GM23338 (cell line): ENCODE measurements around the gene ASB8.

Experiments used
- CREB1 ChIP-seq: fragments of 250-450 bp; sonication (Bioruptor Pico); IDR thresholded peaks from 2 replicates; pipeline ENCODE4 v1.5.0; 2020; ENCODE audit warnings: low read depth, mild to moderate bottlenecking, moderate library complexity
- CTCF ChIP-seq, 2 experiments: fragments of 200-600 bp in 1 of 2; sonication (generic) in 1 of 2; conservative IDR thresholded peaks; 2 replicates each; pipeline versions ENCODE4 v1.5.1 to v1.6.1; 2016 to 2017; ENCODE audit warnings: antibody characterized with exemption in 2 of 2, low read depth in 2 of 2, mild to moderate bottlenecking in 2 of 2, moderate library complexity in 1 of 2
- EZH2 ChIP-seq: fragments of 200-600 bp; sonication (generic); IDR thresholded peaks from one replicate; pipeline ENCODE4 v1.8.0; 2017; ENCODE audit warnings: antibody characterized with exemption, mild to moderate bottlenecking, low read depth; ENCODE audit not compliant: unreplicated experiment
- EZH2phosphoT487 ChIP-seq: fragments of 200-600 bp; sonication (generic); IDR thresholded peaks from one replicate; pipeline ENCODE4 v1.8.1; 2018; ENCODE audit warnings: antibody characterized with exemption; ENCODE audit not compliant: unreplicated experiment
- JUNB ChIP-seq: IDR thresholded peaks from one replicate; pipeline ENCODE4 v1.6.1; 2016; ENCODE audit warnings: antibody characterized with exemption; ENCODE audit not compliant: unreplicated experiment
- NANOG ChIP-seq: IDR thresholded peaks from 2 replicates; pipeline ENCODE4 v1.6.1; 2016; ENCODE audit warnings: antibody characterized with exemption, borderline replicate concordance
- POLR2AphosphoS5 ChIP-seq: IDR thresholded peaks from 2 replicates; pipeline ENCODE4 v1.6.1; 2016; ENCODE audit warnings: antibody characterized with exemption, low read depth
- REST ChIP-seq: IDR thresholded peaks from one replicate; pipeline ENCODE4 v1.6.1; 2018; ENCODE audit warnings: antibody characterized with exemption; ENCODE audit not compliant: unreplicated experiment
- STAT1 ChIP-seq: IDR thresholded peaks from one replicate; pipeline ENCODE4 v1.6.1; 2016; ENCODE audit warnings: antibody characterized with exemption; ENCODE audit not compliant: unreplicated experiment
- ZNF114 ChIP-seq: fragments of 250-450 bp; sonication (Bioruptor Pico); IDR thresholded peaks from 2 replicates; pipeline ENCODE4 v1.5.0; 2020; ENCODE audit warnings: mild to moderate bottlenecking, moderate library complexity
- ZNF331 ChIP-seq: fragments of 250-450 bp; sonication (Bioruptor Pico); IDR thresholded peaks from 2 replicates; pipeline ENCODE4 v1.5.0; 2020; ENCODE audit warnings: low read depth, mild to moderate bottlenecking, moderate library complexity
- ZNF462 ChIP-seq: fragments of 250-450 bp; sonication (Bioruptor Pico); IDR thresholded peaks from 2 replicates; pipeline ENCODE4 v1.5.0; 2020; ENCODE audit warnings: mild to moderate bottlenecking, moderate library complexity

- no peak for TF ChIP-seq CTCF (conservative IDR thresholded peaks at IDR 0.05; ENCODE audit: low read depth in 2 of 2)
- TF ChIP-seq EZH2, result no peak
- no peak for TF ChIP-seq REST
- no peak for TF ChIP-seq POLR2AphosphoS5
- no peak for TF ChIP-seq ZNF331 (CRISPR knock-in tag)
- no peak for TF ChIP-seq EZH2phosphoT487
- no peak for TF ChIP-seq NANOG
- no peak for TF ChIP-seq CREB1 (CRISPR knock-in tag)
- TF ChIP-seq ZNF462, result no peak
- TF ChIP-seq STAT1, result no peak
- no peak for TF ChIP-seq ZNF114 (CRISPR knock-in tag)
- TF ChIP-seq JUNB, result no peak
Observed at GRCh38 chr12:48179466-48179865, 22.2 kb upstream of the ASB8 start.
